GM23338 (cell line): ENCODE results near the gene KIF15. TPM values are rescaled to one million over a fixed set of nuclear protein-coding genes. Genes with fewer than 3 reads are reported as not detected.

Source experiments
- ATAC-seq: fragments of 200-7000 bp; cut with Tn5 transposase; 3 replicates; pipeline ENCODE4 v1.9.1; 2020
- DNase-seq: peaks from one replicate; pipeline ENCODE4 v3.0.0-alpha.2; 2015; ENCODE audit warnings: low spot score
- H2AFZ ChIP-seq: fragments of 200-600 bp; sonication (generic); 2 replicates; pipeline ENCODE4 v1.8.0; 2016; ENCODE audit warnings: antibody characterized with exemption, mild to moderate bottlenecking, moderate library complexity
- H3F3A ChIP-seq: fragments of 200-600 bp; sonication (generic); replicated peaks from 2 replicates; pipeline ENCODE4 v1.8.0; 2017; ENCODE audit warnings: antibody characterized with exemption, mixed run types, low read depth
- H3K27ac ChIP-seq: fragments of 200-600 bp; sonication (generic); 2 replicates; pipeline ENCODE4 v1.6.1; 2016; ENCODE audit warnings: low read depth
- H3K27me3 ChIP-seq: fragments of 200-600 bp; sonication (generic); 2 replicates; pipeline ENCODE4 v1.8.0; 2016; ENCODE audit warnings: mild to moderate bottlenecking, mixed run types, moderate library complexity; ENCODE audit not compliant: insufficient read depth
- H3K36me3 ChIP-seq: fragments of 200-600 bp; sonication (generic); 2 replicates; pipeline ENCODE4 v1.8.0; 2016; ENCODE audit warnings: mild to moderate bottlenecking; ENCODE audit not compliant: insufficient read depth
- H3K4me1 ChIP-seq: fragments of 200-600 bp; sonication (generic); 2 replicates; pipeline ENCODE4 v1.8.0; 2016; ENCODE audit warnings: mild to moderate bottlenecking, moderate library complexity; ENCODE audit not compliant: insufficient read depth
- H3K4me2 ChIP-seq: fragments of 200-600 bp; sonication (generic); 2 replicates; pipeline ENCODE4 v1.7.1; 2017; ENCODE audit warnings: mixed run types
- H3K4me3 ChIP-seq: fragments of 200-600 bp; sonication (generic); 2 replicates; pipeline ENCODE4 v1.6.1; 2016; ENCODE audit warnings: mixed run types
- H3K79me2 ChIP-seq: fragments of 200-600 bp; sonication (generic); replicated peaks from 2 replicates; pipeline ENCODE4 v1.8.0; 2017; ENCODE audit warnings: mild to moderate bottlenecking; ENCODE audit not compliant: insufficient read depth
- H3K9me2 ChIP-seq: fragments of 200-600 bp; sonication (generic); 2 replicates; pipeline ENCODE4 v1.8.0; 2017; ENCODE audit not compliant: insufficient read depth
- H4K20me1 ChIP-seq: fragments of 200-600 bp; sonication (generic); replicated peaks from 2 replicates; pipeline ENCODE4 v1.8.0; 2017; ENCODE audit warnings: mild to moderate bottlenecking; ENCODE audit not compliant: insufficient read depth
- H3K27ac Mint-ChIP-seq: 2 replicates; pipeline ENCODE4 v1.8.0; 2020; ENCODE audit warnings: inconsistent platforms, mild to moderate bottlenecking, moderate library complexity, mixed read lengths
- H3K27me3 Mint-ChIP-seq: 3 replicates; pipeline ENCODE4 v1.8.0; 2022; ENCODE audit warnings: low read depth, mild to moderate bottlenecking, moderate library complexity, mixed read lengths, inconsistent platforms; ENCODE audit not compliant: insufficient read depth, poor library complexity
- H3K36me3 Mint-ChIP-seq: 3 replicates; pipeline ENCODE4 v1.8.0; 2021; ENCODE audit warnings: low read depth, mild to moderate bottlenecking, inconsistent platforms, moderate library complexity, mixed read lengths
- H3K4me1 Mint-ChIP-seq: 3 replicates; pipeline ENCODE4 v1.8.0; 2020; ENCODE audit warnings: mild to moderate bottlenecking, inconsistent platforms, mixed read lengths
- H3K4me3 Mint-ChIP-seq: 3 replicates; pipeline ENCODE4 v1.8.0; 2021; ENCODE audit warnings: moderate library complexity, mild to moderate bottlenecking, inconsistent platforms, mixed read lengths
- H3K9me3 Mint-ChIP-seq: 3 replicates; pipeline ENCODE4 v1.8.0; 2020; ENCODE audit warnings: moderate library complexity, mild to moderate bottlenecking, inconsistent platforms, mixed read lengths
- EZH2 ChIP-seq: fragments of 200-600 bp; sonication (generic); IDR thresholded peaks from one replicate; pipeline ENCODE4 v1.8.0; 2017; ENCODE audit warnings: antibody characterized with exemption, mild to moderate bottlenecking, low read depth; ENCODE audit not compliant: unreplicated experiment
- EZH2phosphoT487 ChIP-seq: fragments of 200-600 bp; sonication (generic); IDR thresholded peaks from one replicate; pipeline ENCODE4 v1.8.1; 2018; ENCODE audit warnings: antibody characterized with exemption; ENCODE audit not compliant: unreplicated experiment
- NANOG ChIP-seq: IDR thresholded peaks from 2 replicates; pipeline ENCODE4 v1.6.1; 2016; ENCODE audit warnings: antibody characterized with exemption, borderline replicate concordance
- POLR2AphosphoS5 ChIP-seq: IDR thresholded peaks from 2 replicates; pipeline ENCODE4 v1.6.1; 2016; ENCODE audit warnings: antibody characterized with exemption, low read depth
- ZNF114 ChIP-seq: fragments of 250-450 bp; sonication (Bioruptor Pico); IDR thresholded peaks from 2 replicates; pipeline ENCODE4 v1.5.0; 2020; ENCODE audit warnings: mild to moderate bottlenecking, moderate library complexity
- ZNF331 ChIP-seq: fragments of 250-450 bp; sonication (Bioruptor Pico); IDR thresholded peaks from 2 replicates; pipeline ENCODE4 v1.5.0; 2020; ENCODE audit warnings: low read depth, mild to moderate bottlenecking, moderate library complexity
- polyA plus RNA-seq: library from polyadenylated mRNA; unstranded; fragments of >200 nt; fragmentation: Nextera tagmentation; extraction: Ambion mirVana; gene quantifications from 2 replicates; pipeline ENCODE4 v1.2.1, GENCODE V29; 2016
- total RNA-seq: library from RNA; depleted of rRNA; stranded (reverse); fragments of >200 nt; shearing (Covaris generic); gene quantifications from 2 replicates; pipeline ENCODE4 v1.2.3, GENCODE V29; 2014
- TF ChIP-seq, protein P1 (sequence below): IDR thresholded peaks from one replicate; pipeline ENCODE4 v1.6.1; 2018; ENCODE audit warnings: antibody characterized with exemption; ENCODE audit not compliant: unreplicated experiment
- TF ChIP-seq, protein P2 (sequence below), 2 experiments: fragments of 200-600 bp in 1 of 2; sonication (generic) in 1 of 2; conservative IDR thresholded peaks; 2 replicates each; pipeline versions ENCODE4 v1.5.1 to v1.6.1; 2016 to 2017; ENCODE audit warnings: antibody characterized with exemption in 2 of 2, low read depth in 2 of 2, mild to moderate bottlenecking in 2 of 2, moderate library complexity in 1 of 2
- TF ChIP-seq, protein P3 (sequence below): fragments of 250-450 bp; sonication (Bioruptor Pico); IDR thresholded peaks from 2 replicates; pipeline ENCODE4 v1.5.0; 2020; ENCODE audit warnings: mild to moderate bottlenecking, moderate library complexity

KIF15 gene
- total and polyA plus RNA-seq, 2 experiments from 2014 or later, result 21.2 to 25.8 TPM

DNA sequence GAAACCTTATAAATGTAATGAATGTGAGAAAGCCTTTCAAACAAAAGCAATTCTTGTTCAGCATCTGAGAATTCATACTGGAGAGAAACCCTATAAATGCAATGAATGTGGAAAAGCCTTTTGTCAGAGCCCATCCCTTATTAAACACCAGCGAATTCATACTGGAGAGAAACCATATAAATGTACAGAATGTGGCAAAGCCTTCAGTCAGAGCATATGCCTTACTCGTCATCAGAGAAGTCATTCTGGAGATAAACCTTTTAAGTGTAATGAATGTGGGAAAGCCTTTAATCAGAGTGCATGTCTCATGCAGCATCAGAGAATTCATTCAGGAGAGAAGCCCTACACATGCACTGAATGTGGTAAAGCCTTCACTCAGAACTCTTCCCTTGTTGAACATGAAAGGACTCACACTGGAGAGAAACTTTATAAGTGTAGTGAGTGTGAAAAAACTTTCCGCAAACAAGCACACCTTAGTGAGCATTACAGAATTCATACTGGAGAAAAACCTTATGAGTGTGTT, 26.9 kb upstream of the KIF15 start:
- TF ChIP-seq EZH2 (no peak), EZH2phosphoT487 (no peak)
- H3K4me1 ChIP-seq, result peaks cover 4% of the 10 kb centered on the region; the same call in 1 of the 2 replicates
- no peaks in the 10 kb centered on the region for H4K20me1 ChIP-seq
- H3K27ac ChIP-seq, result no peak overlapping the region
- no peaks in the 10 kb centered on the region for H3K27me3 ChIP-seq
- H3K27ac Mint-ChIP-seq, result no peak overlapping the region
- H3K36me3 ChIP-seq, result peaks cover 37% of the 10 kb centered on the region
- ATAC-seq (no peak), DNase-seq (no peak)
- 0 out of 2 replicates have a peak, but pooled peaks cover 3% of the 10 kb centered on the region for H3K79me2 ChIP-seq
- H3F3A ChIP-seq, result no peaks in the 10 kb centered on the region
- H3K4me1 Mint-ChIP-seq, result no peaks in the 10 kb centered on the region
- no peak overlapping the region for H3K4me3 ChIP-seq
- H3K4me2 ChIP-seq, result no peak overlapping the region
- H2AFZ ChIP-seq, result no peak overlapping the region
- peaks cover 7% of the 10 kb centered on the region for H3K27me3 Mint-ChIP-seq
- H3K36me3 Mint-ChIP-seq, result peaks cover 88% of the 10 kb centered on the region
- peaks cover 94% of the 10 kb centered on the region for H3K9me3 Mint-ChIP-seq
- H3K9me2 ChIP-seq, result no peaks in the 10 kb centered on the region; the same call in 1 of the 2 replicates
- no peak overlapping the region for H3K4me3 Mint-ChIP-seq

DNA sequence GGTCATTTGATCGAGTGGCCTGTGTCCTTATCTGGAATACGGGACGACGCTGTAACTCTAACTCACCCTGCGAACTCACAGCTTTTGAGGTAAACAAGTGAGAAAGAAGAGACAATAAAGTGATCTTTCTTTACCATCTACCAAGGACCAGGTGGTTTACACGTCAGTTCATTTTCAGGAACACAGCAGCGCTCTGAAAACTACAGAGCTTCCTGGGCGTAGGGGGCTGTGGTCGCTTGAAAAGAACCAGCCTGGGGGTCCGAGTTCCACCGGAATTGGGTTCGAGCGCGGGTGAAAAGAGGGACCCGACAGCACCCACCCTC, 532 bp upstream of the KIF15 start:
- no peaks in the 10 kb centered on the region; the same call in 1 of the 2 replicates for H3F3A ChIP-seq
- ATAC-seq (no peak; the same call in 1 of the 3 replicates), DNase-seq (peak; percentile 33)
- H3K27ac ChIP-seq, result peak overlapping the region; percentile 84
- H3K9me2 ChIP-seq, result peaks cover 4% of the 10 kb centered on the region; the same call in 1 of the 2 replicates
- Mint-ChIP-seq H3K27me3 (peaks cover 5% of the 10 kb centered on the region), H3K36me3 (peaks cover 73% of the 10 kb centered on the region), H3K4me3 (peak overlapping the region; percentile 93), H3K27ac (peak overlapping the region; percentile 100), H3K9me3 (peaks cover 48% of the 10 kb centered on the region), H3K4me1 (peaks cover 3% of the 10 kb centered on the region; the same call in 2 of the 3 replicates)
- peak overlapping the region; percentile 53 for H2AFZ ChIP-seq
- no peaks in the 10 kb centered on the region for H3K27me3 ChIP-seq
- 0 out of 2 replicates have a peak, but pooled peaks cover 4% of the 10 kb centered on the region for H4K20me1 ChIP-seq
- peaks cover 92% of the 10 kb centered on the region for H3K79me2 ChIP-seq
- H3K36me3 ChIP-seq, result peaks cover 24% of the 10 kb centered on the region
- H3K4me2 ChIP-seq, result peak overlapping the region; percentile 92
- peak overlapping the region; percentile 92 for H3K4me3 ChIP-seq
- H3K4me1 ChIP-seq, result no peaks in the 10 kb centered on the region; the same call in 1 of the 2 replicates
- TF ChIP-seq EZH2phosphoT487, result no peak
- TF ChIP-seq, protein P1, sequence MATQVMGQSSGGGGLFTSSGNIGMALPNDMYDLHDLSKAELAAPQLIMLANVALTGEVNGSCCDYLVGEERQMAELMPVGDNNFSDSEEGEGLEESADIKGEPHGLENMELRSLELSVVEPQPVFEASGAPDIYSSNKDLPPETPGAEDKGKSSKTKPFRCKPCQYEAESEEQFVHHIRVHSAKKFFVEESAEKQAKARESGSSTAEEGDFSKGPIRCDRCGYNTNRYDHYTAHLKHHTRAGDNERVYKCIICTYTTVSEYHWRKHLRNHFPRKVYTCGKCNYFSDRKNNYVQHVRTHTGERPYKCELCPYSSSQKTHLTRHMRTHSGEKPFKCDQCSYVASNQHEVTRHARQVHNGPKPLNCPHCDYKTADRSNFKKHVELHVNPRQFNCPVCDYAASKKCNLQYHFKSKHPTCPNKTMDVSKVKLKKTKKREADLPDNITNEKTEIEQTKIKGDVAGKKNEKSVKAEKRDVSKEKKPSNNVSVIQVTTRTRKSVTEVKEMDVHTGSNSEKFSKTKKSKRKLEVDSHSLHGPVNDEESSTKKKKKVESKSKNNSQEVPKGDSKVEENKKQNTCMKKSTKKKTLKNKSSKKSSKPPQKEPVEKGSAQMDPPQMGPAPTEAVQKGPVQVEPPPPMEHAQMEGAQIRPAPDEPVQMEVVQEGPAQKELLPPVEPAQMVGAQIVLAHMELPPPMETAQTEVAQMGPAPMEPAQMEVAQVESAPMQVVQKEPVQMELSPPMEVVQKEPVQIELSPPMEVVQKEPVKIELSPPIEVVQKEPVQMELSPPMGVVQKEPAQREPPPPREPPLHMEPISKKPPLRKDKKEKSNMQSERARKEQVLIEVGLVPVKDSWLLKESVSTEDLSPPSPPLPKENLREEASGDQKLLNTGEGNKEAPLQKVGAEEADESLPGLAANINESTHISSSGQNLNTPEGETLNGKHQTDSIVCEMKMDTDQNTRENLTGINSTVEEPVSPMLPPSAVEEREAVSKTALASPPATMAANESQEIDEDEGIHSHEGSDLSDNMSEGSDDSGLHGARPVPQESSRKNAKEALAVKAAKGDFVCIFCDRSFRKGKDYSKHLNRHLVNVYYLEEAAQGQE, result no peak
- TF ChIP-seq, protein P2, sequence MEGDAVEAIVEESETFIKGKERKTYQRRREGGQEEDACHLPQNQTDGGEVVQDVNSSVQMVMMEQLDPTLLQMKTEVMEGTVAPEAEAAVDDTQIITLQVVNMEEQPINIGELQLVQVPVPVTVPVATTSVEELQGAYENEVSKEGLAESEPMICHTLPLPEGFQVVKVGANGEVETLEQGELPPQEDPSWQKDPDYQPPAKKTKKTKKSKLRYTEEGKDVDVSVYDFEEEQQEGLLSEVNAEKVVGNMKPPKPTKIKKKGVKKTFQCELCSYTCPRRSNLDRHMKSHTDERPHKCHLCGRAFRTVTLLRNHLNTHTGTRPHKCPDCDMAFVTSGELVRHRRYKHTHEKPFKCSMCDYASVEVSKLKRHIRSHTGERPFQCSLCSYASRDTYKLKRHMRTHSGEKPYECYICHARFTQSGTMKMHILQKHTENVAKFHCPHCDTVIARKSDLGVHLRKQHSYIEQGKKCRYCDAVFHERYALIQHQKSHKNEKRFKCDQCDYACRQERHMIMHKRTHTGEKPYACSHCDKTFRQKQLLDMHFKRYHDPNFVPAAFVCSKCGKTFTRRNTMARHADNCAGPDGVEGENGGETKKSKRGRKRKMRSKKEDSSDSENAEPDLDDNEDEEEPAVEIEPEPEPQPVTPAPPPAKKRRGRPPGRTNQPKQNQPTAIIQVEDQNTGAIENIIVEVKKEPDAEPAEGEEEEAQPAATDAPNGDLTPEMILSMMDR (conservative IDR thresholded peaks at IDR 0.05; ENCODE audit: low read depth in 2 of 2), result no peak
- TF ChIP-seq EZH2, result no peak
- TF ChIP-seq ZNF331, result no peak
- no peak for TF ChIP-seq NANOG
- TF ChIP-seq ZNF114 (CRISPR knock-in tag), result no peak
- TF ChIP-seq, protein P3, sequence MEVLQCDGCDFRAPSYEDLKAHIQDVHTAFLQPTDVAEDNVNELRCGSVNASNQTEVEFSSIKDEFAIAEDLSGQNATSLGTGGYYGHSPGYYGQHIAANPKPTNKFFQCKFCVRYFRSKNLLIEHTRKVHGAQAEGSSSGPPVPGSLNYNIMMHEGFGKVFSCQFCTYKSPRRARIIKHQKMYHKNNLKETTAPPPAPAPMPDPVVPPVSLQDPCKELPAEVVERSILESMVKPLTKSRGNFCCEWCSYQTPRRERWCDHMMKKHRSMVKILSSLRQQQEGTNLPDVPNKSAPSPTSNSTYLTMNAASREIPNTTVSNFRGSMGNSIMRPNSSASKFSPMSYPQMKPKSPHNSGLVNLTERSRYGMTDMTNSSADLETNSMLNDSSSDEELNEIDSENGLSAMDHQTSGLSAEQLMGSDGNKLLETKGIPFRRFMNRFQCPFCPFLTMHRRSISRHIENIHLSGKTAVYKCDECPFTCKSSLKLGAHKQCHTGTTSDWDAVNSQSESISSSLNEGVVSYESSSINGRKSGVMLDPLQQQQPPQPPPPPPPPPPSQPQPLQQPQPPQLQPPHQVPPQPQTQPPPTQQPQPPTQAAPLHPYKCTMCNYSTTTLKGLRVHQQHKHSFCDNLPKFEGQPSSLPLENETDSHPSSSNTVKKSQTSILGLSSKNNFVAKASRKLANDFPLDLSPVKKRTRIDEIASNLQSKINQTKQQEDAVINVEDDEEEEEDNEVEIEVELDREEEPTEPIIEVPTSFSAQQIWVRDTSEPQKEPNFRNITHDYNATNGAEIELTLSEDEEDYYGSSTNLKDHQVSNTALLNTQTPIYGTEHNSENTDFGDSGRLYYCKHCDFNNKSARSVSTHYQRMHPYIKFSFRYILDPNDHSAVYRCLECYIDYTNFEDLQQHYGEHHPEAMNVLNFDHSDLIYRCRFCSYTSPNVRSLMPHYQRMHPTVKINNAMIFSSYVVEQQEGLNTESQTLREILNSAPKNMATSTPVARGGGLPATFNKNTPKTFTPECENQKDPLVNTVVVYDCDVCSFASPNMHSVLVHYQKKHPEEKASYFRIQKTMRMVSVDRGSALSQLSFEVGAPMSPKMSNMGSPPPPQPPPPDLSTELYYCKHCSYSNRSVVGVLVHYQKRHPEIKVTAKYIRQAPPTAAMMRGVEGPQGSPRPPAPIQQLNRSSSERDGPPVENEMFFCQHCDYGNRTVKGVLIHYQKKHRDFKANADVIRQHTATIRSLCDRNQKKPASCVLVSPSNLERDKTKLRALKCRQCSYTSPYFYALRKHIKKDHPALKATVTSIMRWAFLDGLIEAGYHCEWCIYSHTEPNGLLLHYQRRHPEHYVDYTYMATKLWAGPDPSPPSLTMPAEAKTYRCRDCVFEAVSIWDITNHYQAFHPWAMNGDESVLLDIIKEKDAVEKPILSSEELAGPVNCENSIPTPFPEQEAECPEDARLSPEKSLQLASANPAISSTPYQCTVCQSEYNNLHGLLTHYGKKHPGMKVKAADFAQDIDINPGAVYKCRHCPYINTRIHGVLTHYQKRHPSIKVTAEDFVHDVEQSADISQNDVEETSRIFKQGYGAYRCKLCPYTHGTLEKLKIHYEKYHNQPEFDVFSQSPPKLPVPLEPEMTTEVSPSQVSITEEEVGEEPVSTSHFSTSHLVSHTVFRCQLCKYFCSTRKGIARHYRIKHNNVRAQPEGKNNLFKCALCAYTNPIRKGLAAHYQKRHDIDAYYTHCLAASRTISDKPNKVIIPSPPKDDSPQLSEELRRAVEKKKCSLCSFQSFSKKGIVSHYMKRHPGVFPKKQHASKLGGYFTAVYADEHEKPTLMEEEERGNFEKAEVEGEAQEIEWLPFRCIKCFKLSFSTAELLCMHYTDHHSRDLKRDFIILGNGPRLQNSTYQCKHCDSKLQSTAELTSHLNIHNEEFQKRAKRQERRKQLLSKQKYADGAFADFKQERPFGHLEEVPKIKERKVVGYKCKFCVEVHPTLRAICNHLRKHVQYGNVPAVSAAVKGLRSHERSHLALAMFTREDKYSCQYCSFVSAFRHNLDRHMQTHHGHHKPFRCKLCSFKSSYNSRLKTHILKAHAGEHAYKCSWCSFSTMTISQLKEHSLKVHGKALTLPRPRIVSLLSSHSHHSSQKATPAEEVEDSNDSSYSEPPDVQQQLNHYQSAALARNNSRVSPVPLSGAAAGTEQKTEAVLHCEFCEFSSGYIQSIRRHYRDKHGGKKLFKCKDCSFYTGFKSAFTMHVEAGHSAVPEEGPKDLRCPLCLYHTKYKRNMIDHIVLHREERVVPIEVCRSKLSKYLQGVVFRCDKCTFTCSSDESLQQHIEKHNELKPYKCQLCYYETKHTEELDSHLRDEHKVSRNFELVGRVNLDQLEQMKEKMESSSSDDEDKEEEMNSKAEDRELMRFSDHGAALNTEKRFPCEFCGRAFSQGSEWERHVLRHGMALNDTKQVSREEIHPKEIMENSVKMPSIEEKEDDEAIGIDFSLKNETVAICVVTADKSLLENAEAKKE (CRISPR knock-in tag), result no peak
- TF ChIP-seq POLR2AphosphoS5, result no peak
